ENCODE results near the gene RINT1. TPM values are rescaled to one million over a fixed set of nuclear protein-coding genes. Genes with fewer than 3 reads are reported as not detected.
A peak's percentile ranks its signal among the peaks of the same experiment; 100 is the strongest.

The RINT1 gene
- total RNA-seq, 2 donors from 2014 or later: 11.6 to 11.9 TPM

GRCh38 chr7:105581066-105581811 lies 49.2 kb downstream of the RINT1 start, which contains the start of gene EFCAB10:
Gene EFCAB10 (minus strand): TSS chr7:105581493. CDS start chr7:105581463, 30 bp downstream.
- peaks cover 0 to 4% of the 10 kb centered on the region in 2 donors for H3K9me3 ChIP-seq
- no peak for TF ChIP-seq CTCF (IDR thresholded peaks at IDR 0.05)
- H3K4me1 ChIP-seq: peaks cover 0 to 7% of the 10 kb centered on the region in 2 donors
- peak within 1 kb of the TSS in 1 of 2 donors; percentile 37 for H3K4me3 ChIP-seq
- H3K27me3 ChIP-seq: no peaks in the 10 kb centered on the region
- peak; percentile 60 for DNase-seq (ENCODE audit: low spot score)
- no peaks in the 10 kb centered on the region for H3K36me3 ChIP-seq
- no peak within 1 kb of the TSS for H3K27ac ChIP-seq

GRCh38 chr7:105583061-105583460 lies 51.1 kb downstream of the RINT1 start:
- TF ChIP-seq CTCF (IDR thresholded peaks at IDR 0.05): no peak
- Histone ChIP-seq H3K27ac (no peak overlapping the region), H3K9me3 (peaks cover 0 to 4% of the 10 kb centered on the region in 2 donors), H3K4me1 (peaks cover 0 to 7% of the 10 kb centered on the region in 2 donors), H3K36me3 (no peaks in the 10 kb centered on the region), H3K4me3 (no peak overlapping the region), H3K27me3 (no peaks in the 10 kb centered on the region)
- DNase-seq (ENCODE audit: low spot score): no peak

GRCh38 chr7:105584165-105584564 lies 52.2 kb downstream of the RINT1 start:
- TF ChIP-seq CTCF (IDR thresholded peaks at IDR 0.05): no peak
- H3K4me3 ChIP-seq: no peak overlapping the region
- no peaks in the 10 kb centered on the region for H3K36me3 ChIP-seq
- H3K9me3 ChIP-seq: peaks cover 0 to 4% of the 10 kb centered on the region in 2 donors
- no peak for DNase-seq (ENCODE audit: low spot score)
- no peak overlapping the region for H3K27ac ChIP-seq
- no peaks in the 10 kb centered on the region for H3K27me3 ChIP-seq
- H3K4me1 ChIP-seq: peaks cover 0 to 7% of the 10 kb centered on the region in 2 donors

- peaks cover 0 to 4% of the 10 kb centered on the region in 2 donors for H3K9me3 ChIP-seq
- no peak for DNase-seq (ENCODE audit: low spot score)
- H3K36me3 ChIP-seq: no peaks in the 10 kb centered on the region
- H3K4me3 ChIP-seq: no peak overlapping the region
- no peaks in the 10 kb centered on the region for H3K27me3 ChIP-seq
- peaks cover 0 to 6% of the 10 kb centered on the region in 2 donors for H3K4me1 ChIP-seq
- TF ChIP-seq CTCF (IDR thresholded peaks at IDR 0.05): no peak
- H3K27ac ChIP-seq: no peak overlapping the region
Measured at GRCh38 chr7:105585850-105586500, 54.0 kb downstream of the RINT1 start.

- no peak for TF ChIP-seq CTCF (IDR thresholded peaks at IDR 0.05)
- H3K4me1 ChIP-seq: no peaks in the 10 kb centered on the region
- H3K4me3 ChIP-seq: no peak overlapping the region
- no peak for DNase-seq (ENCODE audit: low spot score)
- no peak overlapping the region for H3K27ac ChIP-seq
- H3K36me3 ChIP-seq: no peaks in the 10 kb centered on the region
- peaks cover 0 to 4% of the 10 kb centered on the region in 2 donors for H3K9me3 ChIP-seq
- no peaks in the 10 kb centered on the region for H3K27me3 ChIP-seq
Measured at GRCh38 chr7:105587909-105588635, 56.1 kb downstream of the RINT1 start.

Data from right atrium auricular region (tissue), 2 donors.